ENCODE data around the gene KCNK4. TPM values are rescaled to one million over a fixed set of nuclear protein-coding genes. Genes with fewer than 3 reads are reported as not detected.

KCNK4 gene
- total RNA-seq, 1 experiment from 2014 or later, result 0.28 TPM

DNA sequence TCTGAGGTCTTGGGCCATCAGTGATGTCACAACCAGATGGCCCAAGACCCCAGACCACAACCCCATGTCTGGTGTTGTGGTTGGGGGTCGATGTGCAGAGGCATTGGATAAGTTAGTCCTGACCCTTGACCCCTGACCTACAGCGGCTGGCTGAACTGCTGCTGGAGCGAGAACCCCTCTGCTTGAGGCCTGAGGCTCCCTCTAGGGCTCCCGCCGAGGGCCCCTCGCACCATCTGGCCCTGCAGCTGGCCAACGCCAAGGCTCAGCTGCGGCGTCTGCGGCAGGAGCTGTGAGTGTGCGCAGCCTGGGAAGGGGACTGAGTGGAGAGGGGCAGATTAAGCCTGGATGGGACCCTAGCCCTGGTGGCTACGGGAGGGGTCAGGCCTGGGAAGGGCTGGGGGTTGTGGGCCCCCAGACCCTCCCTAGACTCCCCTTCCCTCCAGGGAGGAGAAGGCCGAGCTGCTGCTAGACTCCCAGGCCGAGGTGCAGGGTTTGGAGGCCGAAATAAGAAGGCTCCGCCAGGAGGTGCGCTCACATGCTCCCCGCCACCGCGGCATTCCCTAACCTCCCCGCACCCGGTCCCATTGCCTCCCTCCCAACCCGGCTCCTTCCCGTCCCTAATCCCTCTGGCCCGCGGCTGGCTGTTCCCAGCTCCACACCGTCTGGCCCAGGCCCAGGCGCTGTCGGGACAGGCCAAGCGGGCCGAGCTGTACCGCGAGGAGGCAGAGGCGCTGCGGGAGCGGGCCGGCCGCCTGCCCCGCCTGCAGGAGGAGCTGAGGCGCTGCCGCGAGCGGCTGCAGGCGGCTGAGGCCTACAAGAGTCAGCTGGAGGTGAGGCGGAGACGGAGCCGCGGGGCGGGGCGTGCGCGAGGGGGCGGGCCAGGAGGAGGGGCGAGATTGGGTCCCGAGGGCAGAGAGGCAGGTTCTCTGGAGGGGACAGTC lies 51.0 kb downstream of the KCNK4 start:
- no peak overlapping the region for H2AK5ac ChIP-seq (ENCODE audit: insufficient read length, low read length)
- no peak overlapping the region for H3K9ac ChIP-seq (ENCODE audit: extremely low read depth, insufficient read length, low read length)
- no CpG with 5 or more reads among the region's 55 CpGs for WGBS (ENCODE audit: extremely low coverage, insufficient read length, low lambda C conversion rate)
- H4K5ac ChIP-seq (ENCODE audit: insufficient read length, low read depth, low read length), result no peak overlapping the region
- H2AFZ ChIP-seq (ENCODE audit: low read length), result no peak overlapping the region
- TF ChIP-seq, protein P1, sequence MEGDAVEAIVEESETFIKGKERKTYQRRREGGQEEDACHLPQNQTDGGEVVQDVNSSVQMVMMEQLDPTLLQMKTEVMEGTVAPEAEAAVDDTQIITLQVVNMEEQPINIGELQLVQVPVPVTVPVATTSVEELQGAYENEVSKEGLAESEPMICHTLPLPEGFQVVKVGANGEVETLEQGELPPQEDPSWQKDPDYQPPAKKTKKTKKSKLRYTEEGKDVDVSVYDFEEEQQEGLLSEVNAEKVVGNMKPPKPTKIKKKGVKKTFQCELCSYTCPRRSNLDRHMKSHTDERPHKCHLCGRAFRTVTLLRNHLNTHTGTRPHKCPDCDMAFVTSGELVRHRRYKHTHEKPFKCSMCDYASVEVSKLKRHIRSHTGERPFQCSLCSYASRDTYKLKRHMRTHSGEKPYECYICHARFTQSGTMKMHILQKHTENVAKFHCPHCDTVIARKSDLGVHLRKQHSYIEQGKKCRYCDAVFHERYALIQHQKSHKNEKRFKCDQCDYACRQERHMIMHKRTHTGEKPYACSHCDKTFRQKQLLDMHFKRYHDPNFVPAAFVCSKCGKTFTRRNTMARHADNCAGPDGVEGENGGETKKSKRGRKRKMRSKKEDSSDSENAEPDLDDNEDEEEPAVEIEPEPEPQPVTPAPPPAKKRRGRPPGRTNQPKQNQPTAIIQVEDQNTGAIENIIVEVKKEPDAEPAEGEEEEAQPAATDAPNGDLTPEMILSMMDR (conservative IDR thresholded peaks at IDR 0.05), result peak; percentile 59
- no peak overlapping the region for H2BK5ac ChIP-seq (ENCODE audit: insufficient read length, low read length)
- no peak overlapping the region for H2BK120ac ChIP-seq (ENCODE audit: low read depth, low read length, poor library complexity, severe bottlenecking)
- Mint-ChIP-seq H3K4me3 (peak overlapping the region; percentile 49 to 84), H3K27me3 (ENCODE audit: low read depth) (peaks cover 18% of the 10 kb centered on the region), H3K36me3 (ENCODE audit: insufficient read depth in 1 of 3, low read depth in 3 of 3) (0 out of 7 replicates have a peak, but pooled peaks cover 0 to 2% (median 0%) of the 10 kb centered on the region in 3 experiments), H3K27ac (no peak overlapping the region; a peak in 1 of 7 replicates), H3K4me1 (peaks cover 7 to 31% of the 10 kb centered on the region in 2 experiments), H3K9me3 (no peaks in the 10 kb centered on the region)
- no peak overlapping the region for H2BK12ac ChIP-seq (ENCODE audit: insufficient read length, low read depth, low read length)
- no peak overlapping the region for H4K8ac ChIP-seq (replicated peaks; ENCODE audit: insufficient read length, low read depth, low read length)
- H3K56ac ChIP-seq (ENCODE audit: insufficient read length, low read depth, low read length), result no peak overlapping the region
- no peak overlapping the region for H3K23ac ChIP-seq (ENCODE audit: insufficient read length, low read depth, low read length)
- no peaks in the 10 kb centered on the region; the same call in 1 of the 2 replicates for H3K4me1 ChIP-seq (ENCODE audit: insufficient read depth, low read length)
- no peak overlapping the region for H3T11ph ChIP-seq (ENCODE audit: low read length)
- no peaks in the 10 kb centered on the region for H3K79me1 ChIP-seq (ENCODE audit: insufficient read depth, low read depth, low read length, poor library complexity, severe bottlenecking)
- H3K27me3 ChIP-seq (ENCODE audit: insufficient read depth, low read length), result no peaks in the 10 kb centered on the region
- no peak overlapping the region for H3K27ac ChIP-seq (ENCODE audit: insufficient read length, low read depth, low read length)
- H3K4me2 ChIP-seq (ENCODE audit: insufficient read depth, insufficient read length, low read length), result peak overlapping the region; percentile 49
- H3K23me2 ChIP-seq (ENCODE audit: insufficient read length, low read depth, low read length, poor library complexity, severe bottlenecking), result peaks cover 17% of the 10 kb centered on the region
- H4K91ac ChIP-seq (ENCODE audit: insufficient read length, low read depth, low read length), result no peak overlapping the region
- no peak overlapping the region for H3K18ac ChIP-seq (ENCODE audit: insufficient read length, low read depth, low read length)
- H3K14ac ChIP-seq (ENCODE audit: insufficient read depth, low read length), result peak overlapping the region; percentile 66; the same call in 1 of the 2 replicates
- no peak overlapping the region for H3K4ac ChIP-seq (ENCODE audit: low read depth, low read length)
- no peak overlapping the region for H2BK15ac ChIP-seq (ENCODE audit: low read depth, low read length)
- no peaks in the 10 kb centered on the region for H3K79me2 ChIP-seq (ENCODE audit: insufficient read depth, low read length)
- H3K9me3 ChIP-seq (ENCODE audit: control insufficient read depth, low read depth, low read length), result no peaks in the 10 kb centered on the region
- no peak overlapping the region for H2BK20ac ChIP-seq (ENCODE audit: low read depth, low read length, poor library complexity, severe bottlenecking)
- peak; percentile 96 for DNase-seq
- peaks cover 3% of the 10 kb centered on the region for H4K20me1 ChIP-seq (ENCODE audit: control insufficient read depth, insufficient read depth, insufficient read length)

All from H9 (cell line).